ENCODE results near the gene TSC22D3.

DNA sequence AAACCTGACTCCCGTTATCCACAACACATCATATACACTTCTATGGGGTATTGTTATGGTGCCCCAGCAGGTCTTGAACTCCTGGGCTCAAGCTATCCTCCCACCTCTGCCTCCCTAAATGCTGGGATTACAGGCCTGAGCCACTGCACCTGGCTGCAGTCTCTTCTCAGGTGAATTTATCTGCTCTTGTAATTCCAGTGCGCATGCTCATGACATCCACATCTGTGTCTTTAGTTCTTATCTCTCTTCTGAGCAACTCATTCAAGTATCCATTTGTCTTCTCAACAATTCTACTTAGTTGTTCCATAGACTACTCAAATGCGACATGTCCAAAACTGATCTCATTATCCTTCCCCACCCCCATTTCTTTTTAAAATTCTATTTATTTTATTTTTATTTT lies 29.6 kb upstream of the TSC22D3 start:
- TF ChIP-seq FOXJ3 (CRISPR knock-in tag; IDR thresholded peaks at IDR 0.05) (no peak), POLR2AphosphoS5 (IDR thresholded peaks at IDR 0.05; ENCODE audit: low read depth, low read length) (no peak), SIN3A (IDR thresholded peaks at IDR 0.05; ENCODE audit: borderline replicate concordance, low read depth, low read length) (no peak), TAF1 (IDR thresholded peaks at IDR 0.05; ENCODE audit: borderline replicate concordance, low read depth, low read length) (no peak), FOXM1 (IDR thresholded peaks at IDR 0.05; ENCODE audit: low read depth) (no peak)
- TF ChIP-seq, protein P1, sequence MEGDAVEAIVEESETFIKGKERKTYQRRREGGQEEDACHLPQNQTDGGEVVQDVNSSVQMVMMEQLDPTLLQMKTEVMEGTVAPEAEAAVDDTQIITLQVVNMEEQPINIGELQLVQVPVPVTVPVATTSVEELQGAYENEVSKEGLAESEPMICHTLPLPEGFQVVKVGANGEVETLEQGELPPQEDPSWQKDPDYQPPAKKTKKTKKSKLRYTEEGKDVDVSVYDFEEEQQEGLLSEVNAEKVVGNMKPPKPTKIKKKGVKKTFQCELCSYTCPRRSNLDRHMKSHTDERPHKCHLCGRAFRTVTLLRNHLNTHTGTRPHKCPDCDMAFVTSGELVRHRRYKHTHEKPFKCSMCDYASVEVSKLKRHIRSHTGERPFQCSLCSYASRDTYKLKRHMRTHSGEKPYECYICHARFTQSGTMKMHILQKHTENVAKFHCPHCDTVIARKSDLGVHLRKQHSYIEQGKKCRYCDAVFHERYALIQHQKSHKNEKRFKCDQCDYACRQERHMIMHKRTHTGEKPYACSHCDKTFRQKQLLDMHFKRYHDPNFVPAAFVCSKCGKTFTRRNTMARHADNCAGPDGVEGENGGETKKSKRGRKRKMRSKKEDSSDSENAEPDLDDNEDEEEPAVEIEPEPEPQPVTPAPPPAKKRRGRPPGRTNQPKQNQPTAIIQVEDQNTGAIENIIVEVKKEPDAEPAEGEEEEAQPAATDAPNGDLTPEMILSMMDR (IDR thresholded peaks at IDR 0.05), result no peak
- TF ChIP-seq, protein P2, sequence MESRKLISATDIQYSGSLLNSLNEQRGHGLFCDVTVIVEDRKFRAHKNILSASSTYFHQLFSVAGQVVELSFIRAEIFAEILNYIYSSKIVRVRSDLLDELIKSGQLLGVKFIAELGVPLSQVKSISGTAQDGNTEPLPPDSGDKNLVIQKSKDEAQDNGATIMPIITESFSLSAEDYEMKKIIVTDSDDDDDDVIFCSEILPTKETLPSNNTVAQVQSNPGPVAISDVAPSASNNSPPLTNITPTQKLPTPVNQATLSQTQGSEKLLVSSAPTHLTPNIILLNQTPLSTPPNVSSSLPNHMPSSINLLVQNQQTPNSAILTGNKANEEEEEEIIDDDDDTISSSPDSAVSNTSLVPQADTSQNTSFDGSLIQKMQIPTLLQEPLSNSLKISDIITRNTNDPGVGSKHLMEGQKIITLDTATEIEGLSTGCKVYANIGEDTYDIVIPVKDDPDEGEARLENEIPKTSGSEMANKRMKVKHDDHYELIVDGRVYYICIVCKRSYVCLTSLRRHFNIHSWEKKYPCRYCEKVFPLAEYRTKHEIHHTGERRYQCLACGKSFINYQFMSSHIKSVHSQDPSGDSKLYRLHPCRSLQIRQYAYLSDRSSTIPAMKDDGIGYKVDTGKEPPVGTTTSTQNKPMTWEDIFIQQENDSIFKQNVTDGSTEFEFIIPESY (IDR thresholded peaks at IDR 0.05; ENCODE audit: borderline replicate concordance, low read depth), result no peak

Measured in SK-N-SH (cell line).